Sigmoid colon (tissue), 7 donors: Measurements from ENCODE around the gene ANXA7. TPM values are rescaled to one million over a fixed set of nuclear protein-coding genes. Genes with fewer than 3 reads are reported as not detected.

ENCODE experiments used
- polyA plus RNA-seq, 3 donors: library from polyadenylated mRNA; stranded (reverse); fragments of 200-250 nt; gene quantifications; one replicate each; pipeline ENCODE4 v1.2.3, GENCODE V29; 2013
- small RNA-seq, 3 donors: library from RNA; depleted of rRNA; stranded (forward); fragments of <200 nt; gene quantifications; one replicate each; pipeline ENCODE3, GENCODE V24; 2016
- total RNA-seq, 4 donors: library from RNA; depleted of rRNA; stranded (reverse); fragments of >200 nt; gene quantifications; one replicate each; pipeline ENCODE4 v1.1.0, GENCODE V29; 2016
- donor health status: healthy with polysubstance abuse.
- donor health status: Bipolar disorder and iron deficiency.
- donor health status: healthy.

ANXA7 gene
- total and polyA plus RNA-seq, 7 donors, result 61.5 to 96.8 (median 74.2) TPM

Small RNAs within 50 kb of the gene (small RNA-seq; reads per million reads assigned to genes)
- gene RF00019, result 0 reads per million in 3 donors

Other genes with a start within 250 kb of the ANXA7 start
- 10 to 100 TPM; 28.0 to 39.1 (median 29.8) TPM for gene ECD, start 246.1 kb downstream of the ANXA7 start, total RNA-seq
- 10 to 100 TPM in 2 of 3 donors, 1 to 10 TPM in 1; 7.6 to 12.0 (median 11.8) TPM for gene ECD, start 246.1 kb downstream of the ANXA7 start, polyA plus RNA-seq
- gene FAM149B1, start 245.9 kb downstream of the ANXA7 start, total RNA-seq, result 10 to 100 TPM; 12.1 to 22.7 (median 17.2) TPM
- 10 to 100 TPM; 13.1 to 16.0 (median 14.4) TPM for gene FAM149B1, start 245.9 kb downstream of the ANXA7 start, polyA plus RNA-seq
- gene DNAJC9, start 166.8 kb downstream of the ANXA7 start, total RNA-seq, result 10 to 100 TPM; 10.2 to 14.3 (median 13.7) TPM
- gene DNAJC9, start 166.8 kb downstream of the ANXA7 start, polyA plus RNA-seq, result 10 to 100 TPM in 2 of 3 donors, 1 to 10 TPM in 1; 7.8 to 22.1 (median 12.5) TPM
- 10 to 100 TPM; 29.2 to 40.0 (median 33.8) TPM for gene MRPS16, start 161.4 kb downstream of the ANXA7 start, total RNA-seq
- gene MRPS16, start 161.4 kb downstream of the ANXA7 start, polyA plus RNA-seq, result 100 to 1,000 TPM in 1 of 3 donors, 10 to 100 TPM in 2; 75.1 to 101 (median 82.7) TPM
- gene CFAP70, start 55.2 kb downstream of the ANXA7 start, total RNA-seq, result 1 to 10 TPM in 3 of 4 donors, under 1 TPM in 1; 0.66 to 1.8 (median 1.3) TPM
- gene CFAP70, start 55.2 kb downstream of the ANXA7 start, polyA plus RNA-seq, result under 1 TPM in 2 of 3 donors, not detected in 1; 0.46 to 0.66 TPM
- 1 to 10 TPM; 2.5 to 5.0 (median 3.1) TPM for gene MSS51, start 19.5 kb upstream of the ANXA7 start, total RNA-seq
- gene MSS51, start 19.5 kb upstream of the ANXA7 start, polyA plus RNA-seq, result 1 to 10 TPM in 1 of 3 donors, under 1 TPM in 1, not detected in 1; 0.60 to 1.3 TPM
- gene PPP3CB, start 82.0 kb upstream of the ANXA7 start, total RNA-seq, result 100 to 1,000 TPM in 1 of 4 donors, 10 to 100 TPM in 3; 75.5 to 103 (median 85.8) TPM
- gene PPP3CB, start 82.0 kb upstream of the ANXA7 start, polyA plus RNA-seq, result 10 to 100 TPM; 21.0 to 23.8 (median 22.2) TPM
- 10 to 100 TPM; 30.8 to 71.2 (median 40.6) TPM for gene USP54, start 177.3 kb upstream of the ANXA7 start, total RNA-seq
- gene USP54, start 177.3 kb upstream of the ANXA7 start, polyA plus RNA-seq, result 10 to 100 TPM; 14.4 to 19.1 (median 18.5) TPM
- gene MYOZ1, start 227.4 kb upstream of the ANXA7 start, total RNA-seq, result not detected
- gene MYOZ1, start 227.4 kb upstream of the ANXA7 start, polyA plus RNA-seq, result 1 to 10 TPM in 1 of 3 donors, under 1 TPM in 1, not detected in 1; 0.17 to 1.2 TPM
- not detected for gene SYNPO2L, start 242.0 kb upstream of the ANXA7 start, total RNA-seq
- under 1 TPM in 2 of 3 donors, not detected in 1; 0.12 to 0.23 TPM for gene SYNPO2L, start 242.0 kb upstream of the ANXA7 start, polyA plus RNA-seq